NOMO-1 (cell line): Measurements from ENCODE around the gene ZNF544.
"Not testable (repeated sequence)": the region's sequence is repeated elsewhere in the genome, so short reads cannot be mapped to it uniquely, and the experiment has no call there.

Source experiments
- DNase-seq, 2 experiments: peaks; one replicate each; lab custom pipeline; 2025; ENCODE audit not compliant: unreplicated experiment in 2 of 2; lab: John Stamatoyannopoulos, UW

The ZNF544 gene

GRCh38 chr19:58252102-58252685 is 23.5 kb downstream of the ZNF544 start:
- no peak for DNase-seq

- DNase-seq, result not testable (repeated sequence)
Observed at GRCh38 chr19:58258259-58258658, 29.5 kb downstream of the ZNF544 start.

GRCh38 chr19:58261600-58261967 is 32.9 kb downstream of the ZNF544 start:
- DNase-seq, result no peak

- DNase-seq, result no peak
Observed at GRCh38 chr19:58261968-58262921, 33.5 kb downstream of the ZNF544 start.

- DNase-seq, result no peak
Observed at GRCh38 chr19:58262922-58263296, 34.2 kb downstream of the ZNF544 start.

- DNase-seq, result no peak
Observed at GRCh38 chr19:58265100-58265499, 36.4 kb downstream of the ZNF544 start.

GRCh38 chr19:58268344-58268743 is 39.6 kb downstream of the ZNF544 start:
- DNase-seq, result no peak

- no peak for DNase-seq
Observed at GRCh38 chr19:58274771-58275201, 46.1 kb downstream of the ZNF544 start.

GRCh38 chr19:58275564-58275963 is 46.9 kb downstream of the ZNF544 start:
- no peak for DNase-seq

GRCh38 chr19:58277197-58277596 is 48.5 kb downstream of the ZNF544 start:
- no peak for DNase-seq

- DNase-seq, result peak; percentile 42 to 59
Observed at GRCh38 chr19:58277748-58278540, 49.2 kb downstream of the ZNF544 start.

GRCh38 chr19:58278541-58279041 is 49.9 kb downstream of the ZNF544 start, which contains the start of gene ZNF8:
TSS of gene ZNF8 (plus strand) at chr19:58278955. CDS start at chr19:58279082, 127 bp downstream.
- DNase-seq, result peak; percentile 98 to 99

- peak in 1 of 2 experiments; percentile 42 for DNase-seq
Observed at GRCh38 chr19:58279042-58279924, 50.6 kb downstream of the ZNF544 start.

GRCh38 chr19:58279925-58280316 is 51.2 kb downstream of the ZNF544 start:
- DNase-seq, result no peak

GRCh38 chr19:58284199-58284598 is 55.5 kb downstream of the ZNF544 start:
- no peak for DNase-seq

GRCh38 chr19:58291943-58292342 is 63.2 kb downstream of the ZNF544 start:
- DNase-seq, result no peak

GRCh38 chr19:58294743-58295374 is 66.1 kb downstream of the ZNF544 start:
- DNase-seq, result no peak

- no peak for DNase-seq
Observed at GRCh38 chr19:58296104-58296503, 67.4 kb downstream of the ZNF544 start.

GRCh38 chr19:58300620-58301019 is 71.9 kb downstream of the ZNF544 start:
- no peak for DNase-seq

- no peak for DNase-seq
Observed at GRCh38 chr19:58304255-58304654, 75.5 kb downstream of the ZNF544 start.
